CMK (cell line): ENCODE results near the gene KCTD6.

Source experiments
- DNase-seq: peaks from one replicate; pipeline ENCODE4 v3.0.0-alpha.2; 2010; ENCODE audit warnings: low read depth

Gene KCTD6

GRCh38 chr3:58485801-58486435 is 6.0 kb upstream of the KCTD6 start:
- DNase-seq: no peak

- DNase-seq: no peak
Measured at GRCh38 chr3:58487140-58487886, 4.6 kb upstream of the KCTD6 start.

- no peak for DNase-seq
Measured at GRCh38 chr3:58488967-58489366, 2.9 kb upstream of the KCTD6 start.

- no peak for DNase-seq
Measured at GRCh38 chr3:58490860-58491501, 915 bp upstream of the KCTD6 start.

- no peak for DNase-seq
Measured at GRCh38 chr3:58492494-58492905, 604 bp downstream of the KCTD6 start.

- DNase-seq: no peak
Measured at GRCh38 chr3:58494107-58494506, 2.2 kb downstream of the KCTD6 start.

GRCh38 chr3:58495101-58495500 is 3.2 kb downstream of the KCTD6 start:
- no peak for DNase-seq

- no peak for DNase-seq
Measured at GRCh38 chr3:58496206-58496857, 4.4 kb downstream of the KCTD6 start.

GRCh38 chr3:58497097-58497496 is 5.2 kb downstream of the KCTD6 start:
- DNase-seq: no peak

- no peak for DNase-seq
Measured at GRCh38 chr3:58502872-58503271, 11.0 kb downstream of the KCTD6 start.

GRCh38 chr3:58507356-58508078 is 15.6 kb downstream of the KCTD6 start:
- DNase-seq: no peak

GRCh38 chr3:58508437-58508836 is 16.5 kb downstream of the KCTD6 start:
- no peak for DNase-seq

GRCh38 chr3:58514405-58514804 is 22.5 kb downstream of the KCTD6 start:
- no peak for DNase-seq

- no peak for DNase-seq
Measured at GRCh38 chr3:58518291-58518789, 26.4 kb downstream of the KCTD6 start.

- no peak for DNase-seq
Measured at GRCh38 chr3:58519668-58520402, 27.9 kb downstream of the KCTD6 start.

GRCh38 chr3:58520403-58521335 is 28.8 kb downstream of the KCTD6 start:
- no peak for DNase-seq

- no peak for DNase-seq
Measured at GRCh38 chr3:58521336-58521670, 29.4 kb downstream of the KCTD6 start.

GRCh38 chr3:58521917-58522631 is 30.2 kb downstream of the KCTD6 start:
- DNase-seq: no peak

GRCh38 chr3:58522759-58523425 is 31.0 kb downstream of the KCTD6 start:
- DNase-seq: no peak
